Suppressor macrophage treated with lipopolysaccharide for 1 hour (primary cell): Measurements from ENCODE around the gene PDE3A.
A peak's percentile ranks its signal among the peaks of the same experiment; 100 is the strongest.
"Not testable (repeated sequence)": the region's sequence is repeated elsewhere in the genome, so short reads cannot be mapped to it uniquely, and the experiment has no call there.

Source experiments
- DNase-seq, 3 donors: peaks; one replicate each; pipeline ENCODE4 v3.0.0-alpha.2; 2020 to 2022

The PDE3A gene

GRCh38 chr12:20557096-20557495, 188.8 kb downstream of the PDE3A start:
- DNase-seq: no peak

GRCh38 chr12:20560935-20561334, 192.6 kb downstream of the PDE3A start:
- DNase-seq: no peak

GRCh38 chr12:20561871-20562270, 193.5 kb downstream of the PDE3A start:
- DNase-seq: no peak

GRCh38 chr12:20567413-20567812, 199.1 kb downstream of the PDE3A start:
- DNase-seq: no peak

- no peak for DNase-seq
Measured at GRCh38 chr12:20572451-20572850, 204.1 kb downstream of the PDE3A start.

- no peak for DNase-seq
Measured at GRCh38 chr12:20576528-20576927, 208.2 kb downstream of the PDE3A start.

- no peak for DNase-seq
Measured at GRCh38 chr12:20577054-20577453, 208.7 kb downstream of the PDE3A start.

GRCh38 chr12:20578142-20578541, 209.8 kb downstream of the PDE3A start:
- DNase-seq: no peak

- DNase-seq: no peak
Measured at GRCh38 chr12:20585055-20585625, 216.8 kb downstream of the PDE3A start.

GRCh38 chr12:20585913-20586312, 217.6 kb downstream of the PDE3A start:
- DNase-seq: no peak

GRCh38 chr12:20588042-20588441, 219.7 kb downstream of the PDE3A start:
- DNase-seq: no peak

- DNase-seq: no peak
Measured at GRCh38 chr12:20590570-20590969, 222.2 kb downstream of the PDE3A start.

GRCh38 chr12:20592556-20592955, 224.2 kb downstream of the PDE3A start:
- no peak for DNase-seq

GRCh38 chr12:20593611-20594010, 225.3 kb downstream of the PDE3A start:
- no peak for DNase-seq

GRCh38 chr12:20596061-20596460, 227.7 kb downstream of the PDE3A start:
- peak; percentile 0 to 64 (median 52) for DNase-seq

GRCh38 chr12:20599757-20600156, 231.4 kb downstream of the PDE3A start:
- no peak for DNase-seq

GRCh38 chr12:20601668-20602280, 233.4 kb downstream of the PDE3A start:
- peak in 2 of 3 donors; percentile 13 to 42 for DNase-seq

- no peak for DNase-seq
Measured at GRCh38 chr12:20602641-20603391, 234.5 kb downstream of the PDE3A start.

GRCh38 chr12:20604408-20605067, 236.2 kb downstream of the PDE3A start:
- DNase-seq: no peak

- not testable (repeated sequence) for DNase-seq
Measured at GRCh38 chr12:20615020-20615419, 246.7 kb downstream of the PDE3A start.

GRCh38 chr12:20616093-20616492, 247.8 kb downstream of the PDE3A start:
- DNase-seq: no peak

GRCh38 chr12:20620261-20620660, 251.9 kb downstream of the PDE3A start:
- no peak for DNase-seq

GRCh38 chr12:20624718-20625117, 256.4 kb downstream of the PDE3A start:
- DNase-seq: no peak

- DNase-seq: no peak
Measured at GRCh38 chr12:20625531-20625930, 257.2 kb downstream of the PDE3A start.
